H4 (cell line): Measurements from ENCODE around the gene CUBN. TPM values are rescaled to one million over a fixed set of nuclear protein-coding genes. Genes with fewer than 3 reads are reported as not detected.

Experiments
- DNase-seq: peaks from one replicate; pipeline ENCODE4 v3.0.0-alpha.2; 2015; ENCODE audit warnings: low spot score
- total RNA-seq: library from RNA; depleted of rRNA; stranded (reverse); fragments of >200 nt; shearing (Covaris generic); gene quantifications from 2 replicates; pipeline ENCODE4 v1.2.3, GENCODE V29; 2014

The CUBN gene
- total RNA-seq, 1 experiment from 2014 or later, result 0.14 TPM

DNA sequence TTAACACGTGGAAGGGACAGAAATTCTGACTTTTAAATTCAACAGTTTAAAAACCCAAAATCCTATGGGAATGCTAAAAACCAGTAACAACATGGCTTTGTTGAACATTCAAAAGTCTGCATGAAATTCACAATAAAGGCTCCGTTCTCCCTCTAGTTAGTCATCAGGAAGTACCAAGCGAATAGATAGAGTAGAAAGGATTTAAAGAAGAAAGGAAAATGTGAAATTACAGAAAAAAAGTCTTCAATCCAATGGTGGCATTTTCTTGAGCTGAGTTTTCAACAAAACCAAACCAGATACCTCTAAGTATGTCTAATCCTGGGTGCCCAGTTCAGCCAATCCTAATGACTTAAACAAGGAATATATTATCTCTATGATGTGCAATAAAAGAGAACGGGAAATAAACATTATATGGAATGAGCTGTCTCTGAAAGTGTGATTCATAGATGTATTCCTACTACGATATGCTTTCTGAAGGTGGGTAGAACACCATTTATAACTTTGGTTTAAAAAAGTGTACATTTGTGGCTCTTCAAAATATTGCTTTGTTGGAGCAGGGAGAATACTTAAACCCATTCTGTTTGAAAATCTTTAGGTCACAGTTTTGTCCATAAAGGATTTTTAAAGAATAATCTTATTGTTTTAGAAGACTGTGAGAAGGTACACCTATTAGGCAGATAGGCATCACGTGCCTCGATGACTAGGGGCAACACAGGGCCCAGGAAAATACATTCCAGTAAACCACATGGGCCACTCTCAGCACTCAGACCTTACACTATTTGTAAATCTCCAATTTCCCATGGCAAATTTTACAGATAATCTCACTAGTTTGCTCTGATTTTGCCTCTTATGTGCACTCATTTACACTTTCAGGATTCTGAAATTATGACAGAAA lies 87.7 kb downstream of the CUBN start:
- DNase-seq, result no peak

DNA sequence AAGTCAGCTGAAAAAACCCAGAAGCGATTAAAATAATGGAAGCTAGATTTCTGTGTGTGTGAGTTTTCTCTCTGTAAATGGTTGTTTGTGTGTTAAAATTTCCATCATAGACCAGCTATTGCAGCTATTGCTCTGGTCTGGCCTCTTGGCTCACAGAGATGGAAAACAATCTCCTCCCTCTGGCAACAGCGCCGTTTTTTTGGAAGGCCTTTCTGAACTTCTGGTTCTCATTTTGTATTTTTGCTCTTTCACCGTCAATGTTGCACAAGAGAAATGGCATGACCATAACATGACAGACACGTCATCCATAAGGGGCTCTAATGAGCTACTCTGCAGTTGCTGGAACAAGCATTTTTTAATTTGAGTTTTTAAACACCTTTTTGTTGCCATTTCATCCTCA lies 91.0 kb downstream of the CUBN start:
- no peak for DNase-seq

DNA sequence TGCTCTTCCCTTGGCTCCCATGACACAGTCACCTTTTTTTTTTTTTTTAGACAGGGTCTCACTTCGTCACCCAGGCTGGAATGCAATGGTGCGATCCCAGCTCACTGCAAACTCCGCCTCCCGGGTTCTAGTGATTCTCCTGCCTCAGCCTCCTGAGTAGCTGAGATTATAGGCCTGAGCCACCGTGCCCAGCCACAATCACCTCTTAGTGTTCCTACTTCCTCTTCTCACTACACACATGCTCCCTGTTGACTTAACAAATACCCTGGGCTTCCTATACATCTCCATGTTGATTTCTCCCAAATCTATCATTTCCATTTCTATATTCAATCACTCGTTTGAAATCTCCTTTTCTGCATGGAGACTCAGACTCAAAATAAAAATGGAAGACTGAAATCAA lies 91.7 kb downstream of the CUBN start:
- DNase-seq, result no peak

DNA sequence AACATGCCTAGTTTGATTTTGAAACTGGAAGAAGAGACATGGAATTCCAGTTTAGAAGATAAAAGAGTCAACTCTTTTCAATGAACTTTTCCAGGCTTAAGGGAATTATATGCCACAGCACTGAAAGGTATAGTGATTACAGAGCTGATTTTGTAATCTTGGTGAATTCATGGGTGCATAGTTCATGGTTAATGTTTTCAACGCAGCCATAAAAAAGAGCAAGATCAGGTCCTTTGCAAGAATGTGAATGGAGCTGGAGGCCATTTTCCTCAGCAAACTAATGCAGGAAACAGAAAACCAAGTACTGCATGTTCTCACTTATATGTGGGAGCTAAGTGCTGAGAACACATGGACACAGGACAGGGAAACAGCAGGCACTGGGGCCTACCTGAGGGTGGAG lies 94.2 kb downstream of the CUBN start:
- DNase-seq, result no peak

DNA sequence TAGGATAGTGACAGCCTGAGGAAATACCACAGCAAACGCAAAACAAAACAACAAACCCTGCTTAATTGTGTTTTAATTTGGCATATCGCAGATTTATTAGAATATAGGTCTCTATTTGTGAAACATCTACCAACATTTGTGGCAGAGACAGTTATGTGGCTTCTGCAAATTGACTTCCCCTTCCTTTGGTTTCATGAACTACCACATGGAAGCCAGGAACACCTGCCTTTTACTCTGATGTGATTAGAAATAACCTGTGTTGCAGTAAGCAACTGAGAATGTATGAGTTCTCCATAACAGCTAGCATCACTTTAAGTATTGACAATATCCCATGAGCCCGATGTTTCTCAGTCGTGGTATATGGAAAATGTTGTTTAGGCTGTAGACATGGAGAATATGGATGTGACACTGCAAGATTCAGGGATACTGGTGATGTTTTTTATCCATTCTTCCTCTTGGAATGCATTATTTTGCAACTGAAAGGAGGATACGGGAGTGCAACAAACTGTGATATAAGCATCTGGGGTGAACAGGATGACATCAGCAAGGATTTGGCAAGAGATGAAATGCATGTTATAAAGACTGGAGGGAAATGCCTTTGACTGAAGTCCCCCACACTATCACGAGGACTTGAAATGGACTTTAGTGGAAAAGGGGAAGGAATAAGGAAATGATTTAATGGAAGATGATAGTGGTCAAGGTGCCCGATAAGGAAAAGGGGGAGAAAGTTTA lies 95.9 kb downstream of the CUBN start:
- DNase-seq, result no peak

DNA sequence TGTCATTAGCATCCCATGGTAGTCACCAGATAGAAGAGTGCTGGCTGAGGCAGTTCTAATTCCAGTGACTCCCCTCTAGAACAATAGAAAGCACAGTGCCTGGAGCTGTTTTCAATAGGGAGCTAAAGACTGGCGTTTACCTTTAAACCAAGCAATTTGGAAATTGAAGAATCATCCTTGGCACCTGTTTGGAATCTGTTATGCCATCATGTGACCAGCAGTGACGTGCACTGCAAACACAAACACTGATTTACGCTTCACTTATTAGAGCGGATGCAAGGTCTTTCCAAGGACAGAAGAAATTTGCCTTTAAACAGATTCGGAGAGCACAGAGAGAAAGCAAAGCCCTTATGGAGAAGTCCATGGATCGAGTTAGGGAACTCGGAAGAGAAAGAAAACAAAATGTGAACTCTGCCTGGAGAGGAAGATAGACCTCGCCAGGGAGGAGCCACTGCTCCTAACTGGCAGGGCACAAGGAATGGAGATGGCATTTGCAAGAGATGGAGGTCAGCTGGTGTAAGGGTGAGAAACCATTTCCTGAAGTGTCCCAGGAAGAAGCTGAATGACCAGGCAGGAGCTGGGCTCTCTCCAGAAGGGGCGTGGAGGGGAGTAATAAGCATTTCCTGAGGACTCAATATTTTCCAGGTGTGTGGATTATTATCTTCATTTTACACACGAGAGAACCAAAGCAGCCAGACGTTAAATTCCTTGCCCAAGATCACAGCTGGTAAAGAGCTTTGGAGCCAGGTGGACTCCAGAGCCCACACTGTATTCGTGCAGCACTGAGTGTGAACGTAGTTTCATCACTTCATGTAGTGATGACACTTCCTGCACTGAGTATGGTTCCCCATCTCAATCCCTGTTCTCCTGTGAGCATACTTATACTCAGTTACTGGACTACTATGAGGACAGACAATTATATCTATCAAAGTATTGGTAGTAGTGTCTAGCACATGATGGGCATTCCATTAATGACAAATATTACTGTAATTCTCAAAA lies 97.7 kb downstream of the CUBN start:
- no peak for DNase-seq

DNA sequence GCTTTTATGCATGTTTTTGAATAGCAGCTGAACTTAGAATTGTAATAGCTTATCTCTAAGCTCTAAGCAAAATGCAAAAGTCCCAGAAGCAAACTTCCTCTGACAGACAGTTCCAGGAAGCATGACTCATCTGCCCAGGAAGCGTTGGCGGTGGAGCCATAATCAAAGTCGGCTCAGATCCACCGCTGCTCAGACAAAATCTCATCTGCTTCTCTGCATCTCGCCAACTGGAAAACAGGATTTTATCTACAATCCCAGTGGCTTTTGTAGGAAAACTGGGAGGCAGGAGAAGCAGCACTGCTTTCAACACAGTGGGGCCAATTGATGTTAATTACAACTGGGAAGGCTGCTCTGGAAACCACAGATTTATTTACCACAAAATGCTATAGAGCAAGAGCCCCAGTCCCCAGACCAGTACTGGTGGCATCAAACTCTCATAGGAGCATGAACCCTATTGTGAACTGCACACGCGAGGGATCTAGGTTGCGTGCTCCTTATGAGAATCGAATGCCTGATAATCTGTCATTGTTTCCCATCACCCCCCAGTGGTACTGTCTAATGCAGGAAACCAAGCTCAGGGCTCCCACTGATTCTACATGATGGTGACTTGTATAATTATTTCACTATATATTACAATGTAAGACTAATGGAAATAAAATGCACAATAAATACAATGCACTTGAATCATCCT lies 99.9 kb downstream of the CUBN start:
- DNase-seq, result peak; percentile 46

DNA sequence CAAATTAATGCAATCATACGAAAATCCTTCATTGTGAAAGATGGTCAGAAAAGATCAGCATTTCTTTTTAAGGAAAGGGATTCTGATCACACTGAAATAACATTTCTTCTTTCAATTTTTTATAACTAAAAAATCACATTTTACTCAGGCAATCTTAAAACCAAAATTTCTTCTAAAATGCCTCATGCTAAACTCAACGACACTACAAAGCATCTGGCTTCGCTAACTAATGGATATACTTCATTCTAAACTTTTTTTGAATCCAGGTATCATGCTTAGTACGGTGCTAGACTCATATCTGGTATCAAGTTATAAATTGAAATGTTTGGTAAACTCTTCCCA lies 100.4 kb downstream of the CUBN start:
- DNase-seq, result no peak

DNA sequence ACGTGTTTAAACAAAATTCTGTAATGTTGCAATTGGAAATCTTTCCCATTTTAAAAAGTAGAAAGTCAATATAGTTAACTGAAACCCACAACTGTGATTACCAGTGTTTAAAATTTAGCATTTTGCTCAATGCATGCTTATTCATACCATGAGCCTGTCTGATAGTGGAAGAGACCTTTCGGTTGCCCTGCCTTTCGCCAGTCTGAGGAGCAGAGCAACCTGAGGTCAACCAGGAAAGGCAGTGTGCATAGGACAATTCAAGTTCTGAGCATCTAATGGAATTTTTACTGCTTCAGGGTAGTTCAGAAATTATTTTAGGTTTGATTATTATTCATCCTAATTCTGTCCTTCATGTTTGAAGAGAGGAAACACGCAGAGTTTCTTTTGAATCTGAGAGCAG lies 100.8 kb downstream of the CUBN start:
- no peak for DNase-seq

DNA sequence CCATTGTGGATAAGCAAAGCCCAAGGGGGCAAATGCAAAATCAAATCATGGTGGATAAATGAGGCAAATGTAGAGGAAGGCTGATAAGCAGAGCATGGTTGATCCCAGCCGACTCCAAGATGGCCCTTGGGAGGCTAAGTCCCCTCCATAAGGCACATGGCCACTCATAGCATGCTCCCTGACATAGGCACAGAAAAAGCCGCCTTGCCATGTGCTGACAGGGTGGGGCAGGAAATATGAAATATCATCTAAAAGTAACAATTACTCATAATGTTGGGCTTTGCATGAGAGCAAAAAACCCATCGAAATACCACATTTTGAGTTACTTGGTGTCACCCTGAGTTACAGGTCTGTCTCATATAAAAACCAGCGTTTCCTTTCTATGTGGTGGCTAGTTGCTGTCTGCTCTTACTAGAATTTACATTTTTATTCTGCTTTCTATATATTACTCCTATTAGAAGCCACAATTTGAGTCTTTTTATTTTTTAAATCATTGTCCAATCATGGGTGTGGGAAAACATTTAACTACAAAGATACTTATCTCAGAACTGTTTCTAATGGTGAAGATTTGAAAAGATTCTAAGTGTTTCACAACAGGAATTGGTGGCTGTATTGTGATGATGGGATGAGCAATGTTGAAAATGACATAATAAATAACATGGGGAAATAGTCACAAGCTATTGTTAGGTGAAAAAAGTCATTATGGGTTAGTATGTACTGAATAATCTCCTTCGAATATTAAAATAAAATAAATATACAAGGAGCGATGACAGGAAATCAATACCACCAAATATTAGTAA lies 102.7 kb downstream of the CUBN start:
- DNase-seq, result no peak

DNA sequence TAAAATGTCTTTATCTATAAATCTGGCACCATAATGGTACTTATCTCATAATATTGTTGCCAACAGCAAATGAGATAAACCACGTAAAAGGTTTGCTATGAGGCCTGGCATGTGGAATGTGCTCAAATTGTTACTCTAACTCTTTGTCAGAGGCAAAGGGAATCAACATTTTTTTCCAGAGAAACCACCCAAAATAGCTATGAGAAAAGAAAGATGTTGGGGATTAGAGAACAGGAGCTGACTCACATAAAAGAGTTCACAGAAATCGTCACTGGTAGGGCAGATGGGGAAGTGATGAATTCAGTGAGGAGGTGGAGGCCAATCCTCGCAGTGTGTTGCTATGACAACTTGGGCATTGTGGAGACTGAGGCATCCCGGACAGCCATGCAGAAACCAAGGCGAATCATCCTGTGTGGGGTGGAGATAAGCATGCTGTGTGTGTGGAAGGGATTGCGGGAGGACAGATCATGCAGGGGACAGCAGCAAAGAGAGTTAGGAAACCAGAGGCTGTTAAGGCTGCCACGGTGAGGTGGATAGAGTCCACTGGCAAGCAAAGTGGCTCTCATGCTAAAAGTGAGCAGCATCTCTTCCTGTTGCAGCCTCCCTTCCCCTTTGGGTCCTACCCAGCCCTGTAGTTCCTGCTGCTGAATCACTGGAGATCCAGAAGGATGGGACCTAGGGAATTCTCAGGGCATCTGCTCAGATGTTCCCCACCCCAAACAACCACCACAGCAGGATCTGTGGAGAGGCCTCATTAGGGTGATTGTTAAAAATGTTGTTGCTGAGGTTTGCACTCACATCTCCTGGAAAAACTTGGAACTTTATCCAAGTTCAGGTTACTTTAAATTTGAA lies 103.9 kb downstream of the CUBN start:
- no peak for DNase-seq

DNA sequence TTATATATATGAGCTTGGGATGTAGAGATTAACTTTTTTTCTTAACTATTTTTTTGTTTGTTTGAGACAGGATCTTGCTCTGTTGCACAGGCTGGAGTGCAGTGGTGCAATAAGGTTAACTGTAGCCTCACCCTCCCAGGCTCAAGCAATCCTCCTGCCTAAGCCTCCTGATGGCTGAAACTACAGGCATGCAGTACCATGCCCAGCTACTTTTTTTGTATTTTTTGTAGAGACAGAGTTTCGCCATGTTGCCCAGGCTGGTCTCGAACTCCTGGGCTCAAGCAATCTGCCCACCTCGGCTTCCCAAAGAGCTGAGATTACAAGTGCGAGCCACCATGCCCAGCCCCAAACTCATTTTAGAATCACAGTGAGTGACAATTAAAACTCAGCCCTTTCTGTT lies 105.2 kb downstream of the CUBN start:
- DNase-seq, result no peak

DNA sequence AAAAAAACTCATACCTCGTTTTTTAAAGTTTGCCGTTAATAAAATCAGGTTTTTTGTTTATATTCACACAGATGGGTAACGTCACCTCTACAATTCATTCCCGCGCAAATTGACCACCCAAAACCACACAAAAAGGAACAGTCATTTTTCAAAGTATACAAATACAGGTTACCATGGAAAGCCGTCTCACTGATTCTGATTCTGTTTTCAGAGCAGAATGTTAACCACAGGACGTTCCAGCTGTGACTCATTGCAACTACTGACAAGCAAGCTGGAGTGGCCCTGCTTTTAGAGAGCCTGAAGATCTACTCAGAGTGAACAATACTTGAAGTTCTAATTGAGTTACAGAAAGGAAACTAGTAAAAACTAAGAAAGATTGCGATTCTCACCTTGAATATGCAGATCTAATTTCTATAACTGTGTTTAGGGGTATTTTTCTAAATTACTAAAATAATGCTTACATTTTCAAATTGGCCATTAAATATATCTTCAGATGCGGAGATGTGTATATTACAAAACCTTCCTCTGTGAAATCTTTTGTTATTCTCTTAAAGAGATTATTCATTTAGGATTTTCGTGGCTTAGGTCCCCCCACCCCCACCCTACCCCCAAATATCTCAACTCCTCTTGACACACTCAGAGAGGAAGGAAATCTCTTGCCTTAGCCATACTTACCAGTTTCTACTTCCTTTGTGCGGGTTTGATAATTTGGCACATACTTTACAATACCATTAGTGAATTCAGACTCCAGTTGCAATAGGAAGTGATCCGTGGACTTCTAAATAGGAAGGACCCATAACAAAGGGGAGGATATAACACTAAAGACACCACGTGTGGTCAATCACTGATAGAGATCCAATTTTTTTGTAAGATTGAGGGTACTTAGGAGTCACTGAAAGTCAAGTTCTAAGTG lies 106.0 kb downstream of the CUBN start:
- peak; percentile 94 for DNase-seq

DNA sequence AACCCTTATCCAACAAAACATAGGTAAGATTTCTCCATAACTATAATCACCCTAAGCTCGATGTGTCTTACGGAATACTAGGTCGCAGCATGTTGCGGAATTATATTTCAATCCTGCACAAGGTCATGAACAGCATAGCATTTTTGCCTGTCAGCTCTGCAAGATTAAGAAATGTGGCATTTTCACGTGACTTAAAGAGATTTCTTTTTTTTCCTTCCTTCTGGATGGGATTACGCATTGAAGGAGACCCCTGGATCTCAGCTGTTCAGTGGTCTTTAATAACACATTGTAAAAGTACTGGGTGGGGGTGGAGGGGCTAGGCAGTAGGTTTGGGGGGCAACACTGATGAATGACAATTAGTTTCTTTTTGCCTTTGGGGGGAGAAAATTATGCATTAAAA lies 106.7 kb downstream of the CUBN start:
- no peak for DNase-seq

DNA sequence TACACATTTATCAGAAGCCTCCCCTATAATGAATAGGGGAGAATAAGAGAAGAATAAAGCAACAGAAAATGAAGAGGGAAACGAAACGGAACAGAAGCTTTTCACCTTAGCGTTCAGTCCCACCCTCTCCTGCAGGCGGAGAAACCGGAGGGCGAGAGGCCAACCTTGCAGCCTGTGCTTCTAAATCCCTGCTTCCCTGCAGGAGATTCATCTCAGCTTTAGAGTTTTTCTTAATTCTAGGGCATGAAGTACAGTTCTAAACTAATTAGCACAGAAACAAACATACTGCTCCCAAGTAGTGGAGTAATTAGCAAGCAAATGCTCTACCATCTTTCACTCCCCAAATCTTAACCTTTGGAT lies 107.2 kb downstream of the CUBN start:
- no peak for DNase-seq

DNA sequence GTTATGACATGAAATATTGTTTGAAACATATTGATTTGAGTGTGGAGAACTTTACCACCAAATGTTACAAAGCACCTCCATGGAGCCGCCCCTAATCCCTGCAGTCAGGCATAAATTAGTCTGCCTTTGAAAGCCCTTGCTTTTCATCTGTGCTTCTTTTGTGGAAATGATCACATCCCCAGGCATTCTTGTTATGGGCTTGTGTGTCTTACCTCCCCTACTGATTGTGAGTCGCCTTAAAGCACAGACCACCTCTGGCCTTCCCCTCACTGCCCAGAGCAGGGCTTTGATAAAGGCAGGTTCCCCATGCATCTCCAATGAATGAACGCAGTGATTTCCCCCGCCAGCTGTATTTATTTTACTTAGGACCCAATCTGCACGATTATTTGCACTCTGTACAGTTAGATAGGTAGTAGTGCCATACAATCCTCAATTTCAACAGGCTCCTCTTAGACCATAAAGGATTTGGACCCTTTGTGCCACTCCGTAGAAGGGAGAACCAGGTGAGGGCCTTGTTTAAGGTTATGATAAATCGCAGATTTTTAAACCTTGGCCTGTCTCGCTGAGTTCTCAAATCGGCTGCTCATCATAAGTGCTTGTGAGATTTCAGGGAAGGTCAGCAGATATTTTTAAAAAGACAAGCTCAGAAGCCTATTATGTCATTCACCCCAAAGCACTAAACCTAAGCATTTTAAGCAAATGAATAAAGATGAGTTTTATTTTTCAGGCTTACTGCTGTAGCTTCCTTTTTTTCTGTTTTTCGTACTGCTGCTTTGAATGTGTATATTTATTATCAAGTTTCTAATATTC lies 107.8 kb downstream of the CUBN start:
- no peak for DNase-seq

DNA sequence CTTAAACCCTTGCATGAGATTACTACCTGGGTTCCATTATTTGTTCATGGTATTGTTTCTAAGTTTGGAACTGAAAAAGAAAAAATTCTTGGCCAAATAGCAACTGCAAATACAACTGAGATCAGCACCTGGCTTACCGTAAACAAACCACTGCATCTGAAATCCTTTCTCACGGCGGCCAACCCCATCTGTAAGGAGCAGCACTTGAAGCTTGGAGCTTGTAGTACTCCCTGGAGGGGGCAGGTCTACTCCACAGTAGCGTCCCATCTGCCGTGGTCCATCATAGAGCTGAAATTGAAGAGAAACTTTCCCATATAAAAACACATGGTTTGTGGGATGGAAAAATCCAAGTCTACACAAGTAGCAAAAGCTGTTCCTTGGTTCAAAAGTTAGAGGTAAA lies 109.9 kb downstream of the CUBN start:
- no peak for DNase-seq
